GM21515 (cell line): Measurements from ENCODE around the gene CROCC2.

Experiments
- ATAC-seq: cut with Tn5 transposase; IDR thresholded peaks from one replicate; pipeline ENCODE4 v1.9.1; 2021; ENCODE audit not compliant: unreplicated experiment

CROCC2 gene

DNA sequence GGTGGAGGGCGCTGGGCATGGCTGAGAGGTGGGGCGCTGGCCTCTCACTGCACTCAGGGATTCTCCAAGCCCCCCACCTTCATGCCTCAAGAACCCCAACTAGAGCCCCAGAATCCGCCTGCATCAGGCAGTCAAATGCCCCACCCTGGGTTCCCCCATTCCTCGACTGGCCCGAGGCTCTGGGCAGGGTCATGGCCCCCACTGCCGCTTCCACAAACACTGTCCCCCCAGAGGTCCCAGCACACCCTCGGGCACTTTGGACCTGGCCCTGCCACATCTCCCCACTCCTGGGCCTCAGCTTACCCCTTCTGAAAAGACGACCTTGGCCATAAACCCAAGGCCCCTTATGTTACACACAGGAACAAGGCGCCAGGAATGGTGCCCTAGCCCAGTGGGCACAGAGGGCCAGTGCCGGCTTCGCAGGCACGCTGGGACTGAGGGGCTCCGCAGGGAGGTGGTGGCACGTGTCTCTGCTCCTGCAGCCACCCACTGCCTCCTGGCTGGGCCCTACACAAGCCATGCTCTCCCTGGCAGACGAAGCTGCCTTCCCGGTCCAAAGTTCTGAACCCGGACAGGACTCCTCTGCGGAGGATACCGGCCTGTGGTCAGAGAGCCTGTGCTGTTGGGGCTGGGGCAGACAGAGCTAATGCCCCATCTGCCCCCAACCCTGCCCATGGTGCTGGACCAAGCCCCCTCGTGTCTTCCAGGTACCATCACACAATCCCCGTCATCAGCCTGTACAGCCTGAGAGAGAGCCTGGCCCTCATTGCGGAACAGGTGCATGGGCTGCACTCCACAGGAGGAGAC is 30.7 kb upstream of the CROCC2 start:
- ATAC-seq: no peak

GRCh38 chr2:240876035-240876474 is 30.1 kb upstream of the CROCC2 start:
- no peak for ATAC-seq

- no peak for ATAC-seq
Measured at GRCh38 chr2:240876475-240877251, 29.5 kb upstream of the CROCC2 start.

DNA sequence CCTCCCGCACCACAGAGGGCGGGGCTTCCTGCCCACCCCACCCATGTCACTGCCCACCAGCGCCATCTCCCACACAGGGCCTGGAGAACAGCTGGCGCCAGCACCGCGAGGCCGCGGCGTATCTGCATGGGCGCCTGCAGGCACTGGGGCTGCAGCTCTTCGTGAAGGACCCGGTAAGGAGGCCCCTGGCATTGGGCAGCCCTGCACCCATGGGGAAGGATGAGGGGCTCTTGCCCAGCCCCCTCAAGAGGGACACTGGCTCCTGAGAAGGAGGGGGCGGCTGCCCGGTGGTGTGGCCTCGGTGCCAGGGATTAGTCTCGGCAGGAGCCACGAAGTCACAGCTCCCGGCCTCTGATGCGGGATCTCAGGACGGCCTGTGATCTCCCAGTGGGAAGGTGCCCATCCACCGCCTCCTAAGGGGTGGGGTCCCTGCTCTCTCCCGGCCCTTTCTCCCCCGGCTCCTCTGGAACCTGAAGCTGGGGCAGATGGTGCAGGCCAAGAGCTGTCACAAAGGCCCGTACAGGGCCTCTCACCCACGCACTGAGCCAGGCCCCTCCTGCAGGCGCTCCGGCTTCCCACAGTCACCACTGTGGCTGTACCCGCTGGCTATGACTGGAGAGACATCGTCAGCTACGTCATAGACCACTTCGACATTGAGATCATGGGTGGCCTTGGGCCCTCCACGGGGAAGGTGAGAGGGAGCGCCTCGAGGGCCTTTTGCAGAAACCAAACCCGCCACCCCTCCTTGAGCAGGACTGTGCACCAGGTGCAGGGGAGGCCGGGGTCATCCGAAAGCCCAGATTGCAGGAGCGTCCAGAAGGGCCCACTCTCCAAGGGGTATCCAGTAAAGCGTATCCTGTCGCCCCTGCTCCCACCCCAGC is 28.4 kb upstream of the CROCC2 start:
- no peak for ATAC-seq

GRCh38 chr2:240878341-240878936 is 27.7 kb upstream of the CROCC2 start:
- no peak for ATAC-seq

GRCh38 chr2:240879105-240879504 is 27.0 kb upstream of the CROCC2 start:
- ATAC-seq: no peak

DNA sequence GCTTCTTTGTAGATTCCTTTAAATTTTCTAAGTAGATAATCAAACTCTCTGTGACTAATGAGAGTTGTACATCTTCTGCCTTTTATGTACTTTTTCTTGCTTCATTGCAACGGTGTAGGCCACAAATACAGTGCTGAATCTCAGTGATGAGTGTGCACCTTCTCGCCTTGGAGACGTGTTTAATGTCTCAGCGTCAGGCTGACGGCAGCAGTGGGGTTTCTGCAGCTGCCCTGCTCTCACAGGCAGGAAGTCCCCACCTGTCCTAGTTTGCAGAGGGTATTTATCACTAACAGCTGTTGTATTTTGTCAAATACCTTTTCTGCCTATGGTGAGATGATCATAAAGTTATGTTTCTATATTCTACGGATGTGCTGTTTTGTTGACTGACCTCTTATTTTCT is 24.2 kb upstream of the CROCC2 start:
- ATAC-seq: no peak

DNA sequence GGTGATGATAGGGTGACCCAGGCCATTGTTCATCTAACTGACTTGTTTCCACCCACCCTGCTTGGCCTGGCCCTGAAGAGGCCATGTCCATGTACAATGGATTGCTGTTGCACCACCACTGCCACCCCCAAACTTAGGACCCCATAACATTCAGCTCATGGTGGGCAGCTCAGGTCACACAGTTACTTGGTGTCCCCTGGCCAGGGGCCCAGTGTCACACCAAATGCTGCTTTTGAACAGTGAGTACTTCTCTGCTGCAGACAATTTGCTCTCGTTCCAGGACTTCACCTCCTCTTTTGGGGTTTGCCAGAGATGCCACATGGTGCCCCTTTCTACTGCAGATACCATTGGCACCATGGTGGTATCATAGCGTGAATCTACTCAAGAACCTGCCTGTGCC is 21.9 kb upstream of the CROCC2 start:
- no peak for ATAC-seq

GRCh38 chr2:240884745-240885144 is 21.4 kb upstream of the CROCC2 start:
- no peak for ATAC-seq

DNA sequence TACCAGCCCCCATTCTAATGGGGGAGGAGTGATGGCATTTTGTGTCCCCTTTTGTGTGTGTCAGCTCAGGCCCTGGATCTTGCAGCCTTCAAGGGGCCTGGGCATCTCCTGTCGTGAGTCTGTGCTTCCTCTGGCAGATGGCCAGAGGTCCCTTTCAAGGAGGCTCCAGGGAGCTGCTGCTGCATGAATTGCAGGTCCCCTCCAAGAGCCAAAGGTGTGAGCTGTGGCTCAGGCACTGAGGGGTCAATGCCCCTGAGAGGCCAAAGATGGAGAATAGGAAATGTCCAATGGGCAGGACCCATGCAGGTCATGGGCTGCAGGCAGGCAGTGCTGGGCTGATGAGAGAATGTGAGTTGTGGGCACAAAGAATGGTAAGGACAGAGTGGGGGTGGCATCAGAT is 20.6 kb upstream of the CROCC2 start:
- ATAC-seq: no peak

GRCh38 chr2:240886023-240886565 is 20.0 kb upstream of the CROCC2 start:
- ATAC-seq: no peak

GRCh38 chr2:240886678-240887609 is 19.2 kb upstream of the CROCC2 start:
- no peak for ATAC-seq

DNA sequence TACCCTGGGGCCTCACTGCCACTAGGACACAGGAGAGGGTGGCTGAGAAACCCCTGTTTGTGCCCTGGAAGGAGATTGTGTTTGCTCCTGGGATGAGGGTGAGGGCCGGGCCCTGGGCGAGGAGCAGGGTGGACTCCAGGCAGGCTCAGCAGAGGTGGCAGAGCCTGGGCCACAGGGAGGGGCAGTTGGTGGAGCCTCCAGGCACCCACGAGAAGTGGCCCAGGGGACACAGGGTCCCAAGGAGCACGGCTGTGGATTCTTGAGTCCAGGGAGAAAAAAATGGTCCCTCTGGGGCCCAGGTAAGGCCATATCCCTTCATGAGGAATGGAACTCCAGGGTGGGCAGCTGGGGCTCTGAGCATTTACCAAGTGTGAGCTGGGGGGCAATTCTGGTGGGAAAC is 18.5 kb upstream of the CROCC2 start:
- ATAC-seq: no peak

DNA sequence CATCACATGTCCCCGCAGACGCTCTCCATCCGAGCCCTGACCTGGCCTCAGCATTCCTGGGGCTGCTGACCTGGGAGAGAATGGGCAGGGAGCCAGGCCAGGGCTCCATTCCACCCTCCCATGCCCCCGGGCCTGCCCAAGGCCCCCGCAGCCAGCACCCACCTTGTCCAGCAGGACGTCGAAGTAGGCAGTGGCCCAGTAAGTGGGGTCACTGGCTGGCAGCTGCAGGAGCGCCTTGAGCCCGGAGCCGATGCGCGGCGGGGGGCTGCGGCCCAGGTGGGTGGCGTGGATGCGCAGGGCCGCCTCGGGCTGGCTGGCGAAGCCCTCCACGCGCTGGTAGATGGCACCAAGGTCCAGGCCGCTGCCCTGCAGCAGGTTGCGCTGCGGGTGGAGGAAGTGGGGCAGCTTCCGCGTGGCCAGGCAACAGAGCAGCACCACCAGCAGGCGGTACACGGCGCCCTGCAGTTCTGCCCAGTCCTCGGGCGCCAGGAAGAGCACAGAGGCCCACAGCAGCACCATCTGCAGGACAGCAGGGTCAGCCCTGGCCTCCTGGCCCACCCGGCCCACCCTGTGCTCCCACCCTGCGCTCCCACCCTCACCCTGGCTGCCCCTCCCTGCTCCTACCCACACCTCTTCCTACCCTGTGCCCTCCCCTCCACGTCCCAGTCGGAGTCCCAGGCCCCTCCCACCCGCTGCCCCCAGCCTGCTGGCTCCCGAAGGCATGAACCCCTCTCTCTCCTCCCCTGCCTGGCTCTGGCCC is 17.8 kb upstream of the CROCC2 start:
- ATAC-seq: no peak

DNA sequence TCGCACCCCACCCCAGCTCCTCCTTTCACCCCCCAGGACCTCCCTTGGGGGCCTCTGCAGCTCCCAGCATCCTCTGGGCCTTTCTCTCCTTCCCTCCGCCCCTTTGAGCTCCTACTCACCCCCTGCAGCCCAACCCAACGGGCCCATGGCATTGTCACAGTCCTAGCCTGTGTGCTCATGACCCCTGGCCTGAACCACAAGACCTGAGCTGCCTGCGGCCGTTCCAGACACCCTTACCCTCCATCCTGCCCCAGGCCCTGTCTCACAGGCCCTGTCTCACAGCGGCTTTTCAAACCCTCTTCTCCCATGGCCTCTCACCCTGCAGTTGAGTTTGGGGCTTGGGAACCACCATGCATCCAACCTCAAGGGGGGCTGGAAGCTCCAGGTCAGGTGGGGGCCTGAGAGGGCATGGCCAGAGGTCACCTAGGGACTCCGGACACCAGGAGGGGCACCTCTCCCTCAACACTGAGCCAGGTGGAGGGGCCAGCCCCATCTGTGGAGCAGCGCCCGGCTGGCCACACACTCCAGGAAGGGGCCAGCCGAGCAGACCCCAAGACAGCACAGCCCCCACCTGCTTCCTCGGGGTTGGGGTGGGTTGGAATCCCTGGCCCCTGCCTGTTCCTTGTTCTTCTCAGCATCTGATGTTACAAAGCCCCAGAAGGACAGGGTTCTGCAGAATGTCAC is 17.1 kb upstream of the CROCC2 start:
- ATAC-seq: no peak

- ATAC-seq: no peak
Measured at GRCh38 chr2:240889601-240890560, 16.3 kb upstream of the CROCC2 start.

DNA sequence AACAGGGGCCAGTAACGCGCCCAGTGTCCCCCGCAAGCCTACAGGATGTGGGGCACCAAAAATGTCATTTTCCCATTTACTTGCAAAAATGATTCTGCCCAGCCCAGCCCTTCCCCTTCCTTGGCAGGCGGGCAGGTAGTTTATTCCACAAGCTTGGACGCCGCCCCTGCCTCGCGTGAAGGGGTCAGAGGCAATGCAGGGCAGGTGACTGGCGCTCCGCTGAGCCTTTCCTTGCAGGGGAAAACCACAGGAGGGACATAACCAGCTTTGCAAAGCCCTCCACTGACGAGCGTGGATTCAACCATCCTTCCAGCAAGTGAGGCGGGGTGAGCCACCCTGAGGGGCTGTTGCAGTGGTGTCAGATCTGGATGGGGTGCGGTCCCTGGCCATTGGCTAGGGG is 15.4 kb upstream of the CROCC2 start:
- ATAC-seq: no peak
